ENCODE data around the gene SART3. TPM values are rescaled to one million over a fixed set of nuclear protein-coding genes. Genes with fewer than 3 reads are reported as not detected.
"Not testable (repeated sequence)": the region's sequence is repeated elsewhere in the genome, so short reads cannot be mapped to it uniquely, and the experiment has no call there.

SART3 gene
- total and polyA plus RNA-seq, 4 experiments from 2014 or later, result 25.9 to 112 (median 76.7) TPM

- intact Hi-C loops (cut with micrococcal nuclease), result no loop called here
- H3K36me3 ChIP-seq (ENCODE audit: insufficient read depth, low read length), result no peaks in the 10 kb centered on the region
- peaks cover 2 to 5% of the 10 kb centered on the region in 2 donors for H3K9me3 ChIP-seq (ENCODE audit: control insufficient read depth in 1 of 2, low read length in 2 of 2)
- no peak overlapping the region for H3K27ac ChIP-seq (ENCODE audit: low read depth, low read length)
- CTCF ChIA-PET (ENCODE audit: partially characterized antibody), result interaction anchor here (1.4 kb wide), 1 partner anchor 14 kb away, joined by 3 read pairs; no protein-coding TSS in a partner anchor
- Mint-ChIP-seq H3K4me3 (no peak overlapping the region), H3K36me3 (peaks cover 0 to 2% of the 10 kb centered on the region in 2 donors), H3K4me1 (no peaks in the 10 kb centered on the region), H3K27ac (no peak overlapping the region), H3K9me3 (peaks cover 2 to 20% (median 18%) of the 10 kb centered on the region in 8 donors), H3K27me3 (peaks cover 23 to 44% of the 10 kb centered on the region in 2 donors)
- no peak for DNase-seq
- no peak overlapping the region for H3K4me3 ChIP-seq (ENCODE audit: low read length in 2 of 2)
- H3K27me3 ChIP-seq (ENCODE audit: insufficient read depth, low read length), result no peaks in the 10 kb centered on the region
- H3K4me1 ChIP-seq (ENCODE audit: insufficient read depth, low read length), result no peaks in the 10 kb centered on the region
- POLR2A ChIA-PET (ENCODE audit: partially characterized antibody), result no interaction called here
Observed at GRCh38 chr12:108498136-108498535, 62.8 kb downstream of the SART3 start.

GRCh38 chr12:108495823-108496579 lies 65.0 kb downstream of the SART3 start:
- H3K9me3 Mint-ChIP-seq, result peaks cover 0 to 6% (median 0%) of the 10 kb centered on the region in 8 donors
- ChIA-PET CTCF (ENCODE audit: partially characterized antibody) (interaction anchor here (1.4 to 2.9 kb wide), 3 partner anchors 10 to 505 kb away, joined by 3 to 8 read pairs (median 4); no protein-coding TSS in a partner anchor), POLR2A (ENCODE audit: partially characterized antibody) (no interaction called here)
- DNase-seq, result no peak
- Histone ChIP-seq H3K27me3 (ENCODE audit: insufficient read depth, low read length) (no peaks in the 10 kb centered on the region), H3K27ac (ENCODE audit: low read depth, low read length) (no peak overlapping the region), H3K36me3 (ENCODE audit: insufficient read depth, low read length) (no peaks in the 10 kb centered on the region), H3K4me3 (ENCODE audit: low read length in 2 of 2) (no peak overlapping the region), H3K9me3 (ENCODE audit: control insufficient read depth in 1 of 2, low read length in 2 of 2) (no peaks in the 10 kb centered on the region), H3K4me1 (ENCODE audit: insufficient read depth, low read length) (no peaks in the 10 kb centered on the region)
- no peaks in the 10 kb centered on the region for H3K36me3 Mint-ChIP-seq
- no peaks in the 10 kb centered on the region for H3K4me1 Mint-ChIP-seq
- no peak overlapping the region for H3K27ac Mint-ChIP-seq
- intact Hi-C loops (cut with micrococcal nuclease), result no loop called here
- H3K4me3 Mint-ChIP-seq, result no peak overlapping the region
- H3K27me3 Mint-ChIP-seq, result peaks cover 19 to 54% of the 10 kb centered on the region in 2 donors

DNA sequence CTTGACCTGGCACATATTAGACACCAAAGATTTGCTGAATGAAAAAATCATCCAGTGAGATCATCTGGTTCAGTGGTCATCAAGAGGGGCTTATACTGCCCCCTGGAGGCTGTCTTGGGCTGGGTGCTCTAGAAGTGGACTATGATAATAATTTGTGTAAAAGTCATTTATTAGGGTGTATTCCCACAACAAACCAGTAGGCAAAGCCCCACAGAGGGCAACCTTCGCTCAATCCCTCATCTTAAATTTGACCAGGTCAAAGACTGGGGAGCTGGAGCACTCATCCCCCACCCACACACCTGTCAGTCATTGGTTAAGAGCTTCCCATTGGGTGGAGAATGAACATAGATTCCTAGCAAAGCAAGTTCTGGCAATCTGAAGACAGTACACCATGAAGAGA lies 65.9 kb downstream of the SART3 start:
- H3K9me3 Mint-ChIP-seq, result peaks cover 0 to 6% (median 0%) of the 10 kb centered on the region in 8 donors
- ChIA-PET POLR2A (ENCODE audit: partially characterized antibody) (no interaction called here), CTCF (ENCODE audit: partially characterized antibody) (interaction anchor here (1.4 to 2.9 kb wide), 3 partner anchors 11 to 504 kb away, joined by 3 to 8 read pairs (median 4); no protein-coding TSS in a partner anchor)
- no peaks in the 10 kb centered on the region for H3K9me3 ChIP-seq (ENCODE audit: control insufficient read depth in 1 of 2, low read length in 2 of 2)
- no peak overlapping the region for H3K27ac Mint-ChIP-seq
- H3K4me3 Mint-ChIP-seq, result no peak overlapping the region
- no peaks in the 10 kb centered on the region for H3K27me3 ChIP-seq (ENCODE audit: insufficient read depth, low read length)
- no peaks in the 10 kb centered on the region for H3K36me3 ChIP-seq (ENCODE audit: insufficient read depth, low read length)
- H3K36me3 Mint-ChIP-seq, result no peaks in the 10 kb centered on the region
- DNase-seq, result peak in 1 of 5 donors; percentile 8
- intact Hi-C loops (cut with micrococcal nuclease), result no loop called here
- H3K27me3 Mint-ChIP-seq, result peaks cover 17 to 56% of the 10 kb centered on the region in 2 donors
- H3K4me1 ChIP-seq (ENCODE audit: insufficient read depth, low read length), result no peaks in the 10 kb centered on the region
- no peaks in the 10 kb centered on the region for H3K4me1 Mint-ChIP-seq
- no peak overlapping the region for H3K27ac ChIP-seq (ENCODE audit: low read depth, low read length)
- no peak overlapping the region for H3K4me3 ChIP-seq (ENCODE audit: low read length in 2 of 2)

- Histone ChIP-seq H3K27ac (ENCODE audit: low read depth, low read length) (no peak overlapping the region), H3K36me3 (ENCODE audit: insufficient read depth, low read length) (no peaks in the 10 kb centered on the region), H3K4me1 (ENCODE audit: insufficient read depth, low read length) (no peaks in the 10 kb centered on the region), H3K27me3 (ENCODE audit: insufficient read depth, low read length) (no peaks in the 10 kb centered on the region), H3K9me3 (ENCODE audit: control insufficient read depth in 1 of 2, low read length in 2 of 2) (no peaks in the 10 kb centered on the region), H3K4me3 (ENCODE audit: low read length in 2 of 2) (no peak overlapping the region)
- CTCF ChIA-PET (ENCODE audit: partially characterized antibody), result interaction anchor here (1.2 to 1.6 kb wide), 2 partner anchors 14 to 127 kb away, joined by 3 read pairs; no protein-coding TSS in a partner anchor
- Mint-ChIP-seq H3K9me3 (peaks cover 0 to 19% (median 11%) of the 10 kb centered on the region in 8 donors), H3K27me3 (peaks cover 21 to 48% of the 10 kb centered on the region in 2 donors), H3K27ac (no peak overlapping the region), H3K4me3 (no peak overlapping the region), H3K4me1 (no peaks in the 10 kb centered on the region), H3K36me3 (no peaks in the 10 kb centered on the region)
- intact Hi-C loops (cut with micrococcal nuclease), result no loop called here
- POLR2A ChIA-PET (ENCODE audit: partially characterized antibody), result no interaction called here
- DNase-seq, result no peak
Observed at GRCh38 chr12:108491256-108491655, 69.7 kb downstream of the SART3 start.

DNA sequence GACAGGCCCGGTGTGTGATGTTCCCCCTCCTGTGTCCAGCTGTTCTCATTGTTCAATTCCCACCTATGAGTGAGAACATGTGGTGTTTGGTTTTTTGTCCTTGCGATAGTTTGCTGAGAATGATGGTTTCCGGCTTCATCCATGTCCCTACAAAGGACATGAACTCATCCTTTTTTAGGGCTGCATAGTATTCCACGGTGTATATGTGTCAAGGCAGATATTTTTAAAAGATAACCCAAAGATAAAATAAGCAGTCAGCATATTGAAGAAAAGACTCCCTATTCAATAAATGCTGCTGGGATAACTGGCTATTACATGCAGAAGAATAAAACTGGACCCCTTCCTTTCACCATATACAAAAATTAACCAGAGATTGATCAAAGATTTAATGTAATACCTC lies 73.9 kb downstream of the SART3 start:
- peaks cover 16 to 30% of the 10 kb centered on the region in 2 donors for H3K27me3 Mint-ChIP-seq

GRCh38 chr12:108485371-108485770 lies 75.6 kb downstream of the SART3 start:
- H3K36me3 Mint-ChIP-seq; H3K36me3 ChIP-seq (ENCODE audit: insufficient read depth, low read length); H3K4me3 ChIP-seq (ENCODE audit: low read length in 2 of 2); H3K27ac ChIP-seq (ENCODE audit: low read depth, low read length); H3K4me1 Mint-ChIP-seq; H3K9me3 ChIP-seq (ENCODE audit: control insufficient read depth in 1 of 2, low read length in 2 of 2); POLR2A ChIA-PET (ENCODE audit: partially characterized antibody); intact Hi-C loops (cut with micrococcal nuclease); H3K4me3 Mint-ChIP-seq; DNase-seq; H3K4me1 ChIP-seq (ENCODE audit: insufficient read depth, low read length); H3K27ac Mint-ChIP-seq; H3K27me3 ChIP-seq (ENCODE audit: insufficient read depth, low read length); CTCF ChIA-PET (ENCODE audit: partially characterized antibody): not testable (repeated sequence)
- Mint-ChIP-seq H3K27me3 (peaks cover 21 to 29% of the 10 kb centered on the region in 2 donors), H3K9me3 (peaks cover 0 to 29% (median 12%) of the 10 kb centered on the region in 8 donors)

More for the DNA sequence above, 73.9 kb downstream of the SART3 start:
- H3K4me3 Mint-ChIP-seq; H3K36me3 Mint-ChIP-seq; H3K27ac ChIP-seq (ENCODE audit: low read depth, low read length); CTCF ChIA-PET (ENCODE audit: partially characterized antibody); POLR2A ChIA-PET (ENCODE audit: partially characterized antibody); H3K27me3 ChIP-seq (ENCODE audit: insufficient read depth, low read length); H3K27ac Mint-ChIP-seq; H3K4me1 Mint-ChIP-seq; H3K4me1 ChIP-seq (ENCODE audit: insufficient read depth, low read length); H3K9me3 ChIP-seq (ENCODE audit: control insufficient read depth in 1 of 2, low read length in 2 of 2); H3K4me3 ChIP-seq (ENCODE audit: low read length in 2 of 2); DNase-seq; H3K36me3 ChIP-seq (ENCODE audit: insufficient read depth, low read length); intact Hi-C loops (cut with micrococcal nuclease): not testable (repeated sequence)
- peaks cover 0 to 29% (median 12%) of the 10 kb centered on the region in 8 donors for H3K9me3 Mint-ChIP-seq

GRCh38 chr12:108484845-108485244 lies 76.1 kb downstream of the SART3 start:
- peaks cover 21 to 28% of the 10 kb centered on the region in 2 donors for H3K27me3 Mint-ChIP-seq
- POLR2A ChIA-PET (ENCODE audit: partially characterized antibody), result no interaction called here

More at GRCh38 chr12:108484845-108485244, 76.1 kb downstream of the SART3 start:
- Mint-ChIP-seq H3K9me3 (peaks cover 0 to 29% (median 12%) of the 10 kb centered on the region in 8 donors), H3K4me3 (no peak overlapping the region), H3K4me1 (no peaks in the 10 kb centered on the region), H3K36me3 (no peaks in the 10 kb centered on the region), H3K27ac (no peak overlapping the region)
- no peaks in the 10 kb centered on the region for H3K36me3 ChIP-seq (ENCODE audit: insufficient read depth, low read length)
- H3K27ac ChIP-seq (ENCODE audit: low read depth, low read length), result no peak overlapping the region
- DNase-seq, result no peak
- H3K27me3 ChIP-seq (ENCODE audit: insufficient read depth, low read length), result no peaks in the 10 kb centered on the region
- no peaks in the 10 kb centered on the region for H3K9me3 ChIP-seq (ENCODE audit: control insufficient read depth in 1 of 2, low read length in 2 of 2)
- CTCF ChIA-PET (ENCODE audit: partially characterized antibody), result interaction anchor here (1.4 kb wide), 1 partner anchor 27 kb away, joined by 3 read pairs; no protein-coding TSS in a partner anchor
- H3K4me1 ChIP-seq (ENCODE audit: insufficient read depth, low read length), result no peaks in the 10 kb centered on the region
- intact Hi-C loops (cut with micrococcal nuclease), result no loop called here
- no peak overlapping the region for H3K4me3 ChIP-seq (ENCODE audit: low read length in 2 of 2)

All from CD4-positive, alpha-beta memory T cell (primary cell).